ENCODE results near the gene C3orf62.

DNA sequence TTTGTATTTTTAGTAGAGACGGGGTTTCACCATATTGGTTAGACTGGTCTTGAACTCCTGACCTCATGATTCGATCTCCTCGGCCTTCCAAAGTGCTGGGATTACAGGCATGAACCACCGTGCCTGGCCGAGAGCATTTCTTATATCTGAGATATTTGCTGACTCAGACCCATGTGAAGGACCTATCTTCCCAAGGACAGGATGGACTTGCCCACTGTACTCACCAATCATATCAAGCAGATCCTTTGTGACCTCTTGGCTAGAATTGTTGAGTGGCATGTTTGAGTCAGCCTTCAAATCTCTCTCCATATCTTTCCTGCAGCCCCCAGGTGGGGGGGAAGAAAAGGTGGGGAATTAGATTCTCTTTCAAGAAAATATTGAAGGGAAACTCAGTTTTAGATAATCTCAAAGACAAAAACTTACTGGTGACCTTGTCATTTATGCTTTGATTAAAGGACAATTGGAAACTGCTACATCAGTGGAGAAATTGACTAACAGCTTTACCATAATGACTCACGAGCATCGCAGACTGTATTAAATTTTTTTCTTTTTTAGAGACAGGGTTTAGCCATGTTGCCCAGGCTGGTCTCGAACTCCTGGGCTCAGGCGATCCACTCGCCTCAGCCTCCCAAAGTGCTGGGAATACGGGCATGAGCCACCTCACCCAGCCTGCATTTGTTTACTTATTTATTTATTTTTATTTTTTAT lies 3.1 kb downstream of the C3orf62 start:
- TF ChIP-seq ELF4 (IDR thresholded peaks at IDR 0.05) (no peak), FOXM1 (IDR thresholded peaks at IDR 0.05; ENCODE audit: borderline replicate concordance) (no peak), HDGF (IDR thresholded peaks at IDR 0.05; ENCODE audit: borderline replicate concordance) (no peak)

Data from HEK293T (cell line).